GM23248 (cell line): ENCODE measurements around the gene CCND1.

ENCODE experiments used
- EZH2 ChIP-seq: fragments of 200-600 bp; sonication (generic); IDR thresholded peaks from 2 replicates; pipeline ENCODE4 v1.6.1; 2018; ENCODE audit warnings: antibody characterized with exemption, mild to moderate bottlenecking; ENCODE audit not compliant: insufficient read depth, poor library complexity, severe bottlenecking
- EZH2phosphoT487 ChIP-seq: fragments of 200-600 bp; sonication (generic); IDR thresholded peaks from 2 replicates; pipeline ENCODE4 v1.6.1; 2018; ENCODE audit warnings: antibody characterized with exemption, moderate library complexity, mild to moderate bottlenecking, low read depth; ENCODE audit not compliant: insufficient read depth

DNA sequence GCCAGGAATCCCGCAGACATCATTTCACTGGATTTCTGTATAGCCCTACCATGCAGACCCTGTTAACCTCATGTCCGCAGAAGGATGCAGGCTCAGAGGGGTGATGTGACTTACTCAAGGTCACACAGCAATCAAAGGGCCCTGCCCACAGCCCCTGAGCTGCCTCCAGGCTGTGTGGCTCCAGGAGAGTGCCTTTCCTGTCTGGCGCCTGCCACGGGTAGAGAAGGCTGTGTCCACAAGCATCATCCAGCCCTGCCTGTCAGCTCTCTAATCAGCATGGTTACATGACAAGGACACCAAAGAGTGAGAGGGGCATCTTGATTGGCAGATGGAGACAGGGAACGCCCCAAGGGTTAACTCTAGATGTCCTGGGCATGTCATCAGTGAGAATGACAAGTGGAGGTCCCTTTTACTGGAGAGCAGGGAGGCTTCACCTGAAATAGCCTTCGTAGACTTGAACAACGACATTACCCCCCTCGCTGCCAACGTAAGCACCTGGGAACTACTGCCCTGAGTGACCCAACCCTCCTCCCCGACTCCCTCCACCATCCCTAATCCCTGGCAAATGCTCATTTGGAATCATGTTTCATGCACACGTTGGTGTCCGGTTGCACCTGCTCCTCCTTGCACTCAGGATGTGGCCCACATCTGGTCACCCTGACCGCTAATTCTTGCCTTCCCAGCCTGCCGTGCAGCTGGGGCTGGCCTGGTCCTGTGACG is 56.0 kb downstream of the CCND1 start:
- TF ChIP-seq EZH2phosphoT487 (no peak), EZH2 (no peak)
